Keratinocyte (primary cell): ENCODE results near the gene RNU1-1.

ENCODE experiments used
- CTCF ChIP-seq, 3 experiments: IDR thresholded peaks in 1 of 3; conservative IDR thresholded peaks in 1 of 3; optimal IDR thresholded peaks in 1 of 3; 2 replicates in 2 of 3; 3 replicates in 1 of 3; pipeline versions ENCODE3 to v1.5.1; 2011; ENCODE audit warnings: low read length in 3 of 3, mild to moderate bottlenecking in 3 of 3, moderate library complexity in 2 of 3, control low read depth in 1 of 3, inconsistent platforms in 1 of 3; ENCODE audit not compliant: insufficient read depth in 2 of 3; ENCODE audit errors: extremely low read depth in 1 of 3
- EZH2 ChIP-seq: IDR thresholded peaks from one replicate; pipeline ENCODE4 v1.6.1; 2012; ENCODE audit warnings: inconsistent platforms, mild to moderate bottlenecking, low read length, moderate library complexity

DNA sequence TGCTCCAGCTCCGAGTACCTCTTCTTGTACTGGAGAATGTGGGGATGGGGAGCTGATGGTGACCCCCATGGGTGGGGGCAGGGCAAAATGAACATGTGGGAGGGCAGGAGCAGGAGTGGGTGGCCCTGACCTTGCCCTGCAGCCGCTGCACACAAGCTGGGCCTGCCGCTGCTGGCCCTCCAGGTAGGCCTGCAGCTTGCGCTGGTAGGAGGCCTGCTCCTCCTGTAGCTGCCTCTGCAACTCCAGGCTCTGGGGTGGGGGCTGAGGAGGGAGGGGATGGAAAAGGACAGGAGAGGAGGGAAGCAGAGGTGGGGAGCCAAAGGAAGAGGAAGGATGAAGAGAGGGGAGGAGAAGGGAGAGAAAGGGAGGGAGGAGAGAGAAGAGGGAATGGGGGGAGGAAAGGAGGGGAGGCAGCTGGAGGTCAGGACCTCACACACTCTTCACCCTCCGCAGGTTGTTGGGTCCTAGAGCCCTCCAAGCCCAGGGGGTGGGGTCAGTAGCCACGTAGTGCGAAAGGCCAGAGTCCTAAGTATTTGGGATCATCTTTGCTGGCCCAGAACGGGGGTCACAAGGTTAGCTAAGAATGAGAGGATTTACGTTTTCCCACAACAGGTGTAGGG is 22.9 kb downstream of the RNU1-1 start:
- TF ChIP-seq CTCF (optimal IDR thresholded peaks at IDR 0.05 in 1 of 3, IDR thresholded peaks at IDR 0.05 in 1 of 3, conservative IDR thresholded peaks at IDR 0.05 in 1 of 3; ENCODE audit: extremely low read depth in 1 of 3, insufficient read depth in 2 of 3, low read length in 3 of 3) (no peak), EZH2 (no peak)
